Activated naive CD4-positive, alpha-beta T cell treated with anti-CD3 and anti-CD28 coated beads, Interleukin-2, amount 10 ng/mL, durations not matched to agents 5 hours and 36 hours (primary cell): ENCODE results near the gene RBL1. TPM values are rescaled to one million over a fixed set of nuclear protein-coding genes. Genes with fewer than 3 reads are reported as not detected.

Experiments used
- total RNA-seq, 2 experiments: library from RNA; stranded (reverse); gene quantifications; one replicate each; pipeline ENCODE4 v1.2.3, GENCODE V29; 2021

RBL1 gene, protein sequence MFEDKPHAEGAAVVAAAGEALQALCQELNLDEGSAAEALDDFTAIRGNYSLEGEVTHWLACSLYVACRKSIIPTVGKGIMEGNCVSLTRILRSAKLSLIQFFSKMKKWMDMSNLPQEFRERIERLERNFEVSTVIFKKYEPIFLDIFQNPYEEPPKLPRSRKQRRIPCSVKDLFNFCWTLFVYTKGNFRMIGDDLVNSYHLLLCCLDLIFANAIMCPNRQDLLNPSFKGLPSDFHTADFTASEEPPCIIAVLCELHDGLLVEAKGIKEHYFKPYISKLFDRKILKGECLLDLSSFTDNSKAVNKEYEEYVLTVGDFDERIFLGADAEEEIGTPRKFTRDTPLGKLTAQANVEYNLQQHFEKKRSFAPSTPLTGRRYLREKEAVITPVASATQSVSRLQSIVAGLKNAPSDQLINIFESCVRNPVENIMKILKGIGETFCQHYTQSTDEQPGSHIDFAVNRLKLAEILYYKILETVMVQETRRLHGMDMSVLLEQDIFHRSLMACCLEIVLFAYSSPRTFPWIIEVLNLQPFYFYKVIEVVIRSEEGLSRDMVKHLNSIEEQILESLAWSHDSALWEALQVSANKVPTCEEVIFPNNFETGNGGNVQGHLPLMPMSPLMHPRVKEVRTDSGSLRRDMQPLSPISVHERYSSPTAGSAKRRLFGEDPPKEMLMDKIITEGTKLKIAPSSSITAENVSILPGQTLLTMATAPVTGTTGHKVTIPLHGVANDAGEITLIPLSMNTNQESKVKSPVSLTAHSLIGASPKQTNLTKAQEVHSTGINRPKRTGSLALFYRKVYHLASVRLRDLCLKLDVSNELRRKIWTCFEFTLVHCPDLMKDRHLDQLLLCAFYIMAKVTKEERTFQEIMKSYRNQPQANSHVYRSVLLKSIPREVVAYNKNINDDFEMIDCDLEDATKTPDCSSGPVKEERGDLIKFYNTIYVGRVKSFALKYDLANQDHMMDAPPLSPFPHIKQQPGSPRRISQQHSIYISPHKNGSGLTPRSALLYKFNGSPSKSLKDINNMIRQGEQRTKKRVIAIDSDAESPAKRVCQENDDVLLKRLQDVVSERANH
- total RNA-seq = 10 to 100 TPM; 41.5 to 42.1 TPM

GRCh38 chr20:37095599-37096414, at the start of gene RBL1:
Gene RBL1, minus strand, starts transcription at chr20:37095997. Its CDS starts 69 bp downstream, at chr20:37095928.

GRCh38 chr20:36951198-36951978, 144.4 kb downstream of the RBL1 start, which contains the start of gene SAMHD1:
Gene SAMHD1, minus strand, starts transcription at chr20:36951708. Its CDS starts 65 bp downstream, at chr20:36951643.

Other genes starting within 250 kb of the RBL1 start
- not detected for gene TLDC2, start 219.9 kb downstream of the RBL1 start, total RNA-seq
- 100 to 1,000 TPM; 403 to 445 TPM for gene SAMHD1, start 144.3 kb downstream of the RBL1 start, total RNA-seq
- gene RPN2, start 83.3 kb upstream of the RBL1 start, total RNA-seq = 100 to 1,000 TPM; 137 to 143 TPM
- 1 to 10 TPM; 2.6 to 3.3 TPM for gene MROH8, start 83.6 kb upstream of the RBL1 start, total RNA-seq
- not detected for gene GHRH, start 165.8 kb upstream of the RBL1 start, total RNA-seq
- 1 to 10 TPM; 9.4 to 9.6 TPM for gene MANBAL, start 193.7 kb upstream of the RBL1 start, total RNA-seq